ENCODE results near the gene METTL21A.

DNA sequence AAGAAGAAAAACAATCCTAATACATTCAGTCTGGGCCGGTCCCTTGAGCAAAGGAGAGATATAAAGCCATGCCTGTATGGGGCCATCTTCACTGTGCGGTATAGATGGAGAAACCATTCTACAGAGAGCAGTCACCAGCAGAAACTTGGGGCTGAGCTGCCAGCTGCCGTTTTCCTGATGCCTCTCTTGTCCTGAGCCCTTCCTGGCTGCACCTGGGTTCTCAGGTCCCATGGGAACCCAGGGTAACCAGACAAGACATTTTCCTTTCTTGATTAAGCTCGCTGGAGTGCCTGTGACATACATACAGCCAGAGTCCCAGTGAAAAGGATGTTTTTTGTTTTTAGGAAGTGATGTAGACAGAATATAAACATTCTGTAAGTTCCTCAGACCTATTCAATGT is 5.3 kb upstream of the METTL21A start:
- no peak for TF ChIP-seq POLR2A (IDR thresholded peaks at IDR 0.05)
- TF ChIP-seq, protein P1, sequence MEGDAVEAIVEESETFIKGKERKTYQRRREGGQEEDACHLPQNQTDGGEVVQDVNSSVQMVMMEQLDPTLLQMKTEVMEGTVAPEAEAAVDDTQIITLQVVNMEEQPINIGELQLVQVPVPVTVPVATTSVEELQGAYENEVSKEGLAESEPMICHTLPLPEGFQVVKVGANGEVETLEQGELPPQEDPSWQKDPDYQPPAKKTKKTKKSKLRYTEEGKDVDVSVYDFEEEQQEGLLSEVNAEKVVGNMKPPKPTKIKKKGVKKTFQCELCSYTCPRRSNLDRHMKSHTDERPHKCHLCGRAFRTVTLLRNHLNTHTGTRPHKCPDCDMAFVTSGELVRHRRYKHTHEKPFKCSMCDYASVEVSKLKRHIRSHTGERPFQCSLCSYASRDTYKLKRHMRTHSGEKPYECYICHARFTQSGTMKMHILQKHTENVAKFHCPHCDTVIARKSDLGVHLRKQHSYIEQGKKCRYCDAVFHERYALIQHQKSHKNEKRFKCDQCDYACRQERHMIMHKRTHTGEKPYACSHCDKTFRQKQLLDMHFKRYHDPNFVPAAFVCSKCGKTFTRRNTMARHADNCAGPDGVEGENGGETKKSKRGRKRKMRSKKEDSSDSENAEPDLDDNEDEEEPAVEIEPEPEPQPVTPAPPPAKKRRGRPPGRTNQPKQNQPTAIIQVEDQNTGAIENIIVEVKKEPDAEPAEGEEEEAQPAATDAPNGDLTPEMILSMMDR (IDR thresholded peaks at IDR 0.05), result no peak

All from testis (tissue), 2 donors.